Measurements from ENCODE around the gene MPRIP.

Gene MPRIP

GRCh38 chr17:17179371-17179827 is 137.1 kb downstream of the MPRIP start:
- ChIA-PET POLR2A (no interaction called here), CTCF (interaction anchor here (0.9 kb wide), 1 partner anchor 182 kb away, joined by 4 read pairs; no protein-coding TSS in a partner anchor)
- no peak for TF ChIP-seq CTCF (IDR thresholded peaks at IDR 0.05; ENCODE audit: insufficient read depth, low read length, missing control alignments)
- DNase-seq (ENCODE audit: low read depth, low spot score), result no peak
- H3K4me3 ChIP-seq (ENCODE audit: low read depth, low read length), result no peak overlapping the region

GRCh38 chr17:17180141-17180603 is 137.9 kb downstream of the MPRIP start:
- CTCF ChIA-PET, result interaction anchor here (1.6 to 1.9 kb wide), 2 partner anchors 13 to 16 kb away, joined by 3 to 5 read pairs; no protein-coding TSS in a partner anchor
- no peak overlapping the region for H3K4me3 ChIP-seq (ENCODE audit: low read depth, low read length)
- DNase-seq (ENCODE audit: low read depth, low spot score), result no peak
- POLR2A ChIA-PET, result no interaction called here
- TF ChIP-seq CTCF (IDR thresholded peaks at IDR 0.05; ENCODE audit: insufficient read depth, low read length, missing control alignments), result no peak

- CTCF ChIA-PET, result interaction anchor here (0.6 to 1.9 kb wide), 6 partner anchors 10 to 180 kb away, joined by 3 to 5 read pairs (median 3); no protein-coding TSS in a partner anchor
- POLR2A ChIA-PET, result no interaction called here
- DNase-seq (ENCODE audit: low read depth, low spot score), result no peak
- H3K4me3 ChIP-seq (ENCODE audit: low read depth, low read length), result no peak overlapping the region
- no peak for TF ChIP-seq CTCF (IDR thresholded peaks at IDR 0.05; ENCODE audit: insufficient read depth, low read length, missing control alignments)
Measured at GRCh38 chr17:17180741-17181525, 138.7 kb downstream of the MPRIP start.

- ChIA-PET CTCF (interaction anchor here (0.6 to 1.9 kb wide), 6 partner anchors 9 to 181 kb away, joined by 3 to 5 read pairs (median 3); no protein-coding TSS in a partner anchor), POLR2A (no interaction called here)
- H3K4me3 ChIP-seq (ENCODE audit: low read depth, low read length), result no peak overlapping the region
- TF ChIP-seq CTCF (IDR thresholded peaks at IDR 0.05; ENCODE audit: insufficient read depth, low read length, missing control alignments), result no peak
- DNase-seq (ENCODE audit: low read depth, low spot score), result no peak
Measured at GRCh38 chr17:17181666-17182597, 139.7 kb downstream of the MPRIP start.

GRCh38 chr17:17182598-17183136 is 140.4 kb downstream of the MPRIP start:
- ChIA-PET POLR2A (no interaction called here), CTCF (interaction anchor here (1.5 kb wide), 1 partner anchor 182 kb away, joined by 3 read pairs; no protein-coding TSS in a partner anchor)
- no peak overlapping the region for H3K4me3 ChIP-seq (ENCODE audit: low read depth, low read length)

More at GRCh38 chr17:17182598-17183136, 140.4 kb downstream of the MPRIP start:
- TF ChIP-seq CTCF (IDR thresholded peaks at IDR 0.05; ENCODE audit: insufficient read depth, low read length, missing control alignments), result no peak
- DNase-seq (ENCODE audit: low read depth, low spot score), result no peak

All from AG04449 (cell line).